ELF-1 (cell line): ENCODE data around the gene SPATS2.
A peak's percentile ranks its signal among the peaks of the same experiment; 100 is the strongest.
"Not testable (repeated sequence)": the region's sequence is repeated elsewhere in the genome, so short reads cannot be mapped to it uniquely, and the experiment has no call there.

Source experiments
- DNase-seq: peaks from one replicate; pipeline ENCODE4 v3.0.0-alpha.2; 2016; ENCODE audit warnings: low read depth, low spot score

SPATS2 gene

GRCh38 chr12:49512546-49512945 lies 145.3 kb downstream of the SPATS2 start:
- no peak for DNase-seq

- no peak for DNase-seq
Measured at GRCh38 chr12:49515266-49515665, 148.0 kb downstream of the SPATS2 start.

GRCh38 chr12:49518914-49519573 lies 151.8 kb downstream of the SPATS2 start:
- DNase-seq = no peak

- DNase-seq = no peak
Measured at GRCh38 chr12:49519574-49519936, 152.3 kb downstream of the SPATS2 start.

- DNase-seq = no peak
Measured at GRCh38 chr12:49521389-49521788, 154.1 kb downstream of the SPATS2 start.

- DNase-seq = no peak
Measured at GRCh38 chr12:49524660-49525324, 157.5 kb downstream of the SPATS2 start.

- DNase-seq = no peak
Measured at GRCh38 chr12:49525942-49526341, 158.7 kb downstream of the SPATS2 start.

GRCh38 chr12:49527361-49528130 lies 160.3 kb downstream of the SPATS2 start:
- no peak for DNase-seq

GRCh38 chr12:49529414-49529813 lies 162.2 kb downstream of the SPATS2 start:
- DNase-seq = no peak

- DNase-seq = no peak
Measured at GRCh38 chr12:49531745-49532144, 164.5 kb downstream of the SPATS2 start.

GRCh38 chr12:49533331-49533730 lies 166.1 kb downstream of the SPATS2 start:
- no peak for DNase-seq

- not testable (repeated sequence) for DNase-seq
Measured at GRCh38 chr12:49534122-49534521, 166.9 kb downstream of the SPATS2 start.

GRCh38 chr12:49534731-49535278 lies 167.5 kb downstream of the SPATS2 start:
- no peak for DNase-seq

GRCh38 chr12:49535921-49536525 lies 168.8 kb downstream of the SPATS2 start:
- DNase-seq = no peak

GRCh38 chr12:49536526-49537071 lies 169.3 kb downstream of the SPATS2 start:
- no peak for DNase-seq

- DNase-seq = no peak
Measured at GRCh38 chr12:49537231-49537751, 170.0 kb downstream of the SPATS2 start.

GRCh38 chr12:49537752-49538509 lies 170.7 kb downstream of the SPATS2 start:
- DNase-seq = peak; percentile 46

GRCh38 chr12:49538510-49539403 lies 171.5 kb downstream of the SPATS2 start, which contains the start of gene KCNH3:
KCNH3 (plus strand) TSS chr12:49539030; CDS start chr12:49539417, 387 bp downstream.
- no peak for DNase-seq

- DNase-seq = no peak
Measured at GRCh38 chr12:49539406-49540228, 172.4 kb downstream of the SPATS2 start.
